Fibroblast of skin of left quadriceps (primary cell): Measurements from ENCODE around the gene APOL1.
"Not testable (repeated sequence)": the region's sequence is repeated elsewhere in the genome, so short reads cannot be mapped to it uniquely, and the experiment has no call there.

ENCODE experiments used
- DNase-seq, 2 experiments: peaks; one replicate each; pipeline ENCODE4 v3.0.0-alpha.2; 2013; ENCODE audit warnings: low read depth in 2 of 2

Gene APOL1

DNA sequence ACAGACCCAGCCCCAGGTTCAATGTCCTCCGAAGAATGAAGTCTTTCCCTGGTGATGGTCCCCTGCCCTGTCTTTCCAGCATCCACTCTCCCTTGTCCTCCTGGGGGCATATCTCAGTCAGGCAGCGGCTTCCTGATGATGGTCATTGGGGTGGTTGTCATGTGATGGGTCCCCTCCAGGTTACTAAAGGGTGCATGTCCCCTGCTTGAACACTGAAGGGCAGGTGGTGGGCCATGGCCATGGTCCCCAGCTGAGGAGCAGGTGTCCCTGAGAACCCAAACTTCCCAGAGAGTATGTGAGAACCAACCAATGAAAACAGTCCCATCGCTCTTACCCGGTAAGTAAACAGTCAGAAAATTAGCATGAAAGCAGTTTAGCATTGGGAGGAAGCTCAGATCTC lies 14.1 kb downstream of the APOL1 start:
- no peak for DNase-seq

DNA sequence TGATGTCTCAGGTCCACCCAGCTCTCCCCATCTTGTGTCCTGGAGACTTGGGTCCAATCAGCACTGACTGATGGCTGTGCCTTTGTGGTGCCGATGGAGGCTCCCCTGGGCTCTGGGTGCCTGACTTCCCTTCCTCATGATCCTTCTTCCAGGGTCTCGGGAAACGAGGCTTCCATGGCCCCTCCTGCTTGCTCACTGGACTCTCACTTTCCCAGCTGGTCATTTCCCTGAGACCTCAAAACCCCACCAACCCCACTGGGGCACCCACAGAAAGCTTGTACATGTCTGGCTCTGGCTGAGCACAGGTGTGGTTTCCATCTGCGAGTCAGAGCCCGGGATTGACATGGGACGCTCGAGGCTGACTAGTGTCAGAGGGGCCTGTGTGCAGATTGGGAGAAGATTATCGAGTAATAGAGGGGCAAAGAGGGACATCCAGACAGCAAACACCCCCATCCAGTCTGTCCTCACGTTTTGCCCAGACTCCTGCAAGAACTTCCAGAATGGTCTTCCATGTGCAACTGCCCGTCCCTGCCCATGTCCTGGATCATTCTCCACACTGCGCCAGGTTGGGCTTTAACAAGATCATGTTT lies 15.1 kb downstream of the APOL1 start:
- DNase-seq = no peak

DNA sequence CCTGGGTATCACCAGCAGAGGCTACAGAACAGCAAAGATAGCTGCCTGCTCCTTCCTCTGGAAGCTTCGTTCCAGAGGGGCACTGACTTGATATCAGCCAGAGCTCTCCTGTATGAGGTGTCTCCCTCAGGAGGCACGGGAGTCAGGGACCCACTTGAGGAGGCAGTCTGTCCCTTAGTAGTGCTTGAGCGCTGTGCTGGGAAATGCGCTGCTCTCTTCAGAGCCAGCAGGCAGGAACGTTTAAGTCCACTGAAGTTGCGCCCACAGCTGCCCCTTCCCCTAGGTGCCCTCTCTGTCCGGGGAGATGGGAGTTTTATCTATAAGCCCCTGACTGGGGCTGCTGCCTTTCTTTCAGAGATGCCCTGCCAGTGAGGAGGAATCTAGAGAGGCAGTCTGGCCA lies 18.3 kb downstream of the APOL1 start:
- not testable (repeated sequence) for DNase-seq

GRCh38 chr22:36271951-36272350 lies 19.0 kb downstream of the APOL1 start:
- DNase-seq = not testable (repeated sequence)

DNA sequence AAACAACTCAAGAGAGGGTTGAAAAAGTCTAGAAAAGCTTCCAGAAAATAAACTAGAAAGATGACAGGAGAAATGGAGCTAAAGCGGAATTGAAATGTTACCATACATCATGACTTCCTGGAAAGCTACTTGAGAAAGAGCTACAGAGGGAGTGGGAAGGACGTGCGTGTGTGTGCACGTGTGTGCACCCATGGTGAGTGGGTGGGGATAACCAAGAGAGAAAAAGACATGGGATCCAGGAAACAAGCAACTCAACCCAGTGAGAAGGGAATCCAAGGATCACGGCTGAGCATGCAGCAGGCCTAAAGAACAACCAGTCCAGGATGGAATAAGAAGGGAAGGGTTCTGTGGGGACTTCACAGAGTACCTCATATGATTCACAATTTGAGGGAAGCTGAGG lies 21.6 kb downstream of the APOL1 start:
- no peak for DNase-seq

- DNase-seq = peak in 1 of 2 experiments; percentile 39
Observed at GRCh38 chr22:36277482-36278291, 24.8 kb downstream of the APOL1 start.

DNA sequence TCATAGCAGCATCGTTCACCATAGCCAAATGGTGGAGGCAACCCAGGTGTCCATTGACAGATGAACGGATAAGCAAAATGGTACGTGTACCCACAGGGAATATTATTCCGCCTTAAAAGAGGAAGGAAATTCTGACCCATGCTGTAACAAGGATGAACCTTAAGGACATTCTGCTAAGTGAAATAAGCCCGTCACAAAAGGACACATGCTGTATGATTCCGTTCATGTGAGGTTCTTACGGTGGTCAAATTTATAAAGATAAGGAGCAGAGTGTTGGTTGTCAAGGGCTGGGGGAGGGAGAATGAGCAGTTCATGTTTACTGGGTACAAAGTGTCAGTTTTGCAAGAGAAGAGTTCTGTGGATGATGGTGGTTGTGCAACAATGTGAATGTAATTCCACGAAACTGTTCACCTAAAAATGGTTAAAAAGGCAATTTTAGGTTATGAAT lies 26.3 kb downstream of the APOL1 start:
- DNase-seq = no peak

- no peak for DNase-seq
Observed at GRCh38 chr22:36280379-36280778, 27.4 kb downstream of the APOL1 start.

GRCh38 chr22:36281781-36282327 lies 28.9 kb downstream of the APOL1 start:
- DNase-seq = no peak

DNA sequence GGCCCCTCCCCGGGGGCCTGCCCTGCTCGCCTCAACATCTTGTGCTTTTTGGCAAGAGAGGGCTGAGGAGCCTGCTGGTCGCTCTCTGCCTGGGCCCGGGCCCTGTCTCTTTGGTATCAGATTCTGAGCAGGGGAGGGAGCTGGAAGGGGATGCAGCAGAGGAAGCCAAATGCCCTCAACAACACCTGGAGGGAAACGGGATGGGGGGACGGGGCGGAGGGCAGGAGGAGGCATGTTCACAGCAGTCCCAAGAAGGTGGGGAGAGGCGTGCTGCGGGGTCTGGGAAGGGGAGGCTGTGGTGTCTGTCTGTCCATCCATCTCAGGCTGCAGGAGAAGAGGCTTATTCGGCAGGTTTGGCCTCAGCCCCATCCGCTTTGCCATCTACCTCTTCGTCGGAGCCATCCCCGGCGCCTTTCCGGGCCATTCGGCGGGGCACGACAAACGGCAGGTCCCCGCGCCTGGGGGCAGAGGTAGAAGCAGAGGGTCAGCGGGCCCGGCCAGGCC lies 29.4 kb downstream of the APOL1 start:
- no peak for DNase-seq

GRCh38 chr22:36284171-36284571 lies 31.2 kb downstream of the APOL1 start:
- no peak for DNase-seq

DNA sequence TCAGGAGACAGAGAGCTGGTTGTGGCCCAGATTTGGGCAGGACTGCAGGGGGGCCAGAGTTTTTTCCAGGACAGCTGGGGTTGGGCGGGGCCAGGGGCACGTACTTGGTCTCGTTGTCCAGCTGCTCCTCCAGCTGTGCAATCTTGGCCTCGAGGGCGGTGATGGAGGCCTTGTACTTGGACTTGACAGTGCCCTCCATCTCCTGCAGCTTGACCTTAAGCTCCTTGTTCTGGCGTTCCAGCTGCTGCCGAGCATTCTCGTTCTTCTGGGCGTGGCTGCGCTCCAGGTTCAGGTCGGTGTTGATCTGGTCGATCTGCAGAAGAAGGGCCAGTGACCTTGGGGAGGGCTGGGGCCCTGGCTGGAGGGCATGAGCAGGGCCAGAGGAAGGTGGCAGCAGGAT lies 32.1 kb downstream of the APOL1 start:
- DNase-seq = no peak

- DNase-seq = no peak
Observed at GRCh38 chr22:36285545-36285944, 32.6 kb downstream of the APOL1 start.

DNA sequence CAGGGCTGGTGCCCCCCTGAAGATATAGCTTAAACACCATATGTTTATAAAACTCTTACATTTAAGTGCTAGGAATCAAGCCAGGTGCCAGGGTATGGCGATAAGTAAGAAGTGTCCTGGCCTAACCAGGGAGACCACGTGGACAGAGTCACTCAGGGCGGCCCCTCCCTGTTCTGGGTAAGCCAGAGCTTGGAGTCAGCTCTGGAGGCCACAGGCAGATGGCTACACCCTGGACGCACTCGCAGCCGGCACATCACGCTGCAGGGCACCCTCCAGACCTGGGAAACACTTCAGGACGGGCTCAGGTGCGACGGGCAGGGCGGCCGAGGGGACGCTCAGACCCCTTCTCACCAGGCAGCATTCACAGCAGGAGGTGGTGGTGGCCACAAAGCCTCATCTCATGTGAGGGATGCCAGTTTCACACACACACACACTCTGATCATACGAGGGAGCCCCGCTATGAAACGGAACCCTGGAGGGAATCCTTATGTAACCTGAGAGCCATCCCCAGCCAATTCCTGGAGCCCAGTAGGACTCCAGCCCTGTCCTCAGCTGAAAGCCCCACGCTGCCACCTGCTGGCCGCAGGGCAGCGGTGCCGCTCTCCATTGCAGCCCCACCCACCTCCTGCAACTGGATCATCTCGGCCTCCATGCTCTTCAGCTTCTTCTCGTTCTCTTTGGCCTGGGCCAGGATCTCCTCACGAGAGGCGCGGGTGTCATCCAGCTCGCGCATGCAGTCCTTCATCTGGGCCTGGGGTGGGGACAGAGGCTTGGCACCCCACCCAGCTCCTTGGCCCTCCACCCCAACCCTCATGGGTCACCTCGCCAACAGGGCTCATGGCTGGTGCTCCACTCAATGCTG lies 33.4 kb downstream of the APOL1 start:
- peak; percentile 34 to 42 for DNase-seq

GRCh38 chr22:36287881-36288515 lies 35.1 kb downstream of the APOL1 start:
- DNase-seq = no peak

- DNase-seq = no peak
Observed at GRCh38 chr22:36288571-36289405, 35.9 kb downstream of the APOL1 start.

DNA sequence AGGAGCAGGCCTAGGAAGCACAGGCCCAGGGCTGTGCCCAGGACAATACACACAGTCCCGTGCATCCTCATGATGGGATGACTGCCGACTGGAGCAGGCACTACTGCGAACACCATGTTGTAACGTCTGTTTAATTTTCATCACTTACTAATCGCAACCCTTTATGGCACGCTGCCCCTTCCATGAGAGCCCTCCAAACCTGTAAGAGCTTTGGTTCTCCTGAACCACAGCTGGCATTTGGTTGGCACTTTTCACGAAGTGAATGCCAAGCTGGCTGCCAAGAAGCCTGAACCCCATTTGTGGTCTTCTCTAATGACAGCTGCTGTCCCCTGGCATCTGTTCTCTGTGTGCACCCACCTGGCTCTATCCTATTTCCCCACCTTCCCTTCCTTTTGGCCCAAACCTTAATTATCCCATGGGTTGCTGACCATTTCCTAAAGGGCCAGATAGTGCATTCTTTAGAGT lies 36.5 kb downstream of the APOL1 start:
- no peak for DNase-seq

DNA sequence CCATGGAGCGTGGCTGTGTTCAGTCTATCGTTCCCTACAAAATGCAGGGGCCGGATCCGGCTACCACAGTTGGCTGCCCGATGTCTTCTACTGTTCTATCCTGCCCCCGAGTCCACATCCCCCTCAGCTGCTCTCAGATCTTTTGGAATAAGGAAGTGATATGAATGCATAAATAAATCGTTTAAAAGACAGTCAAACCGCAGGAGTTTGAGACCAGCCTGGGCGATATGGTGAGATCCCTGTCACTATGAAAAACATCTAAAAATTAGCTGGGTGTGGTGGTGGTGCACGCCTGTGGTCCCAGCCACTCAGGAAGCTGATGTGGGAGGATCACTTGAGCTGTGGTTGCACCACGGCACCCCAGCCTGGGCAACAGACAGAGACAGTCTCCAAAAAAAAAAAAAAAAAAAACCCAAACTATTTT lies 37.0 kb downstream of the APOL1 start:
- not testable (repeated sequence) for DNase-seq

- DNase-seq = not testable (repeated sequence)
Observed at GRCh38 chr22:36290391-36291075, 37.6 kb downstream of the APOL1 start.
